Posterior vena cava (tissue), 2 donors: ENCODE measurements around the gene POMGNT2. TPM values are rescaled to one million over a fixed set of nuclear protein-coding genes. Genes with fewer than 3 reads are reported as not detected.
"Not testable (repeated sequence)": the region's sequence is repeated elsewhere in the genome, so short reads cannot be mapped to it uniquely, and the experiment has no call there.

Source experiments
- DNase-seq: peaks from one replicate; pipeline ENCODE4 v3.0.0-alpha.2; 2020; ENCODE audit warnings: low spot score
- intact Hi-C, 2 donors: fragments of 100-400 bp; cut with DNase I; formaldehyde crosslinking; loops; one replicate each; pipeline versions ENCODE4 v1.14.1 to v1.14.2; 2022 to 2023
- total RNA-seq, 2 donors: library from RNA; stranded (reverse); fragmentation: NEBNext Ultra II Directional; extraction: Animal tissue kit (Norgen Biotek cat#: 25700); gene quantifications; one replicate each; pipeline ENCODE4 v1.2.1, GENCODE V29; 2021
- donor health status: DM: yes; HTN: yes; CAD: no.
- donor health status: DM: yes; HTN: yes; CAD: no.

POMGNT2 gene
- total RNA-seq, 2 donors from 2014 or later, result 18.7 to 23.1 TPM

DNA sequence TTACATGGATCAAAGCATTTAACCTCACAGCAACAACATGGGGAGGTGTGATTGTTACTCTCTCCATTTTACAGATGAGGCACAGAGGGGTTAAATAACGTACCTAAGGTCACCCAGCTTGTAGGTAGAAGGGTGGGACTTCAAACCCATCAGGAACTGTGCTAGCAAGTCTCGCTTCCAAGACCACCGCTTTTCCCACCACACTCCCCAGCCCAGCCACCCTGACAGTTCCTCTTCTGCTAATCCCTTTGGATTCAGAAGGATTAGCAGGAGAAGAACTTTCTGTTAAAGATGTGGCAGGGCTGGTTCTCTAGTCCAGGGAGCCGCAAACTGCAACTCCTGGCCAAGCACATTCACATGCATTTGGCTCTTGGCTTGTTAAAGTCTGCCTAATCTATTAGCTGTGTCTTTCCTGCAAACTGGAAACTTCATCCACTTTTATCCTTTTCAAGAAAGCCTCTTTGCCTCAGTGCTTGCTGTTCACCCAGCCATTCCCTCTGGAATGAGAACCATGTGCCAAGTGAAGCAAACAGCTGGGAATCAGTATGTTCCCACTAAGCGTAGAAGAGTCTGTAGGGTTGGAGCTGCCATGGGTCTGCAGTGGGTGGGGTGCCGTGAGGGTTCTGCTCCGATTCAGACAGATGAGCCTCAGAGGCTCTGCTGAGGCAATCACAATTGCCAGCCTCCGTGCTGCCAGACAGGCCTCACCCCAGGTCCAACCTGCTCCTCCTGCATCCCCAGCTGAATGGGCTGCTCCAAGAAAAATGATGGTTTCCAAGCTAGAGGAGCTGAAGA lies 44.6 kb downstream of the POMGNT2 start:
- intact Hi-C loops, result no loop called here
- no peak for DNase-seq

DNA sequence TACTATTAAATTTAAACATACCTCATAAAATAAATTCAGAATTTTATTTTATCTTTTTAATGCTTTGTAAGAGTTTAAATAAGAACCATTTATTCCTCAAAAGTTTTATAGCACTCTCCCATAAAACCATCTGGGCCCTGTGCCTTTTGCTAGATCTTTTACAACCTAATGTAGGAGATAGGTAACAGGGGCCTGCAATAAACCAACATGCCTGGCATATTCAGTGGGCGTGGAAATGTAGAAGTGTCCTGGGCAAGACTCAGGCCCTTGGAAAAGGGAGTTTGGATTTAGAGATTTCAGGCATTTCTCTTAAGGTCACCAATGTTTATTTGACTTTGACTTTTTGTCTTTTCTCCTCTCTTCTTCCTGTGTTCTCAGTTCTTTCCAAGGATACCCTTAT lies 46.4 kb downstream of the POMGNT2 start:
- intact Hi-C loops, result no loop called here

GRCh38 chr3:43055806-43056770 lies 49.8 kb downstream of the POMGNT2 start:
- DNase-seq, result no peak
- intact Hi-C loops, result no loop called here

More for the DNA sequence above, 46.4 kb downstream of the POMGNT2 start:
- no peak for DNase-seq

- intact Hi-C loops, result no loop called here
- no peak for DNase-seq
These were observed 50.5 kb downstream of the POMGNT2 start for GRCh38 chr3:43055393-43055792.

DNA sequence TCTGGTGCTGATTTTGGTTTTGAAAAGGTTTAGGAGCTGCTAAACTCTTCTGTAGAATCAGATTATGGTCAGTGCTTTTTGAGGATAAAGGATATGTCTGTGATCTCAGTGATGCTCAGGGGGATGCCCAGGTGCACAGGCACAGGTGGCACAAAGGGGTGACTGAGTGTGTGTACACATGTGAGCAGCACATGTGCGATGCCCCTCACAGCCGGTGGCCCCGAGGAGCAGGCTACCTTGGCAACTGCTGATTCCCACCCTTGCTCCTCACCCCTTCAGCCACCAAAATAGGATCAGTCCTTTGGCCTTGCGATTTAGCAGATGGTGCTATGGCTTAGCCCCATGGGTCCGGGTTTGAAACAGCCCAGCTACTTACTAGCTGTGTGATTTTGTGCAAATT lies 51.1 kb downstream of the POMGNT2 start:
- intact Hi-C loops, result no loop called here
- no peak for DNase-seq

DNA sequence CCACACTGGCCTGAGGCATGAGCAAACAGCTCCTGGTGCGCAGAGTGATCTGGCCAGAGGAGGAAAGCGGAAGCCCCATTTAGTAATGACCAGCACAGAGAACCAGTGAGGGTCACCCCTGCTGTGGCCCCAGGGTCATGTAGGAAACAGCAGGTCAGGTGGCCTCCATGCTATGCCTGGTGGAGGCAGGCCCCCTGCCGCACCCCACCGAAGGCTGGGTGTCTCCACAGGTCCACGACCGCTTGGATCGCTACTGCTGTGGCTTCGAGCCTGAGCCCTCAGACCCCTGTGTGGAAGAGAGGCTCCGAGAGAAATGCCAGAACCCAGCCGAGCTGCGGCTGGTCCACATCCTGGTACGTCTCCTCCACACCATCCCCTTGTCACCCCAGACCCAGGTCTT lies 52.6 kb downstream of the POMGNT2 start:
- DNase-seq, result no peak
- intact Hi-C loops, result no loop called here

- DNase-seq, result no peak
- intact Hi-C loops, result no loop called here
These were observed 57.4 kb downstream of the POMGNT2 start for GRCh38 chr3:43048470-43048869.

DNA sequence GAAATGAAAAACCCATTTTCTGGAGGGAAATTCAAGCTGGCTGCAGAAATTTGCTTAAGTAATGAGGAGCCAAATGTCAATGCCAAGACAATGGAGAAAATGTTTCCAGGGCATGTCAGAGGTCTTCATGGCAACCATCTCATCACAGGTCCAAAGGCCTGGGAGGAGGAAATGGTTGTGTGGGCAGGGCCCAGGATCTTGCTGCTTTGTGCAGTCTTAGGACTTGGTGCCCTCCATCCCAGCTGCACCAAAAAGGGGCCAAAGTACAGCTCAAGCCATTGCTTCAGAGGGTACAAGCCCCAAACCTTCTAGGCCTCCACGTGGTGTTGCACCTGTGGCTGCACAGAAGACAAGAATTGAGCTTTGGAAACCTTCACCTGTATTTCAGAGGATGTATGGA lies 59.3 kb downstream of the POMGNT2 start:
- DNase-seq, result no peak
- intact Hi-C loops, result no loop called here

DNA sequence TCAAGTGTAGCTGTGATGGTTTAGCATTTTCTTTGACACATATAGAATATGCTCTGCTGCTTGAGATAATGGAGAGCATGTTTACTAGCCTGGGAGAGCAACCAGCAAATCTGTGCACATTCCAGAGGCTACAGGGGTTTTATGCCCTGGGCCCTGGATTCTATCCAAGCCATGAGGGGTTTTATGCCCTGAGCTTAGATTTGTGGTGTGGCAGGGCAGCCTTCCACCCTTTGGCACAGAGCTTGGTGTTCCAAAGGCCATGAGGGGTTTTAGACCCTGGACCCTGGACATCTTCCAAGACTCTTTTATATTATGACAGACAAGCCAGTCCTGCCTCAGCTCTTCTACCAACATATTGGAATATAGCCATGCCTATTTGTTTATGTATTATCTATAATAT lies 60.8 kb downstream of the POMGNT2 start:
- intact Hi-C loops, result not testable (repeated sequence)

DNA sequence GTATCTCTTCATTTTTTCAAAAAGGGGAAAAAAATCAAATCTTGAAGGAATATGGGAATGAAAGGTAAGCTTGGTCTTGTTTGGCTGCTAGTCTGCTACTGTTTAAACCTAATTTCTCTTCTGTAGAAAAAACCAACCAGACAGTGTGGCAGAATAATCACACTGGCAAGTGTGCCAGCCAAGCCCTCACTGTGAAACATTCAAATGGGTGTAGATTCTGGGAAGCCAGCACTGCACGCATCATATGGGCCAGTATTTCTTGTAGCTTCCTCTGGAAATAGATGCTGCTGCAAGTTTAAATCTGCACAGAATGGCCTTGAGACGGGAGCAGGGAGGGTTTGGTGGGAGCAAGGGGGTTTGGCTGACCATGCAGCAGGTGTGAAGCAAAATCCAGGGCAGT lies 62.1 kb downstream of the POMGNT2 start:
- intact Hi-C loops, result no loop called here
- DNase-seq, result no peak

More for the DNA sequence above, 60.8 kb downstream of the POMGNT2 start:
- not testable (repeated sequence) for DNase-seq

GRCh38 chr3:43043071-43043766 lies 62.7 kb downstream of the POMGNT2 start:
- intact Hi-C loops, result no loop called here
- DNase-seq, result no peak

DNA sequence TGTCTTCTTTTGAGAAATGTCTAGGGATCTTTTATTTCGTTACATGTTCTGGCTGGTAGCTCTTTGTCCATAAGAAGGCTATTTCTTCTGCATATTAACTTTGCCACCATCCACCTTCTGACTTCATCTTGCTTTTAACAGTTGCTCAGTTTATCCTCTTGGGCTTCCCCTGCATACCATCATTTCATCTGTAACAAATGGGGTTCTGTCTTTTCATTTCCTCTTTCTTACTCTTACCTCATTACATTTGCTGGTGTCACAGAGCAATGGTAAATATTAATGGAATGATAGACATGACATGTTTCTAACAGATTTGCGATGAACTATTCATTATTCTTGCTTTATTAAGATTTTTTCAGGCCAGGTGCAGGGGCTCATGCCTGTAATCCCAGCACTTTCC lies 64.4 kb downstream of the POMGNT2 start:
- intact Hi-C loops, result no loop called here
- no peak for DNase-seq

DNA sequence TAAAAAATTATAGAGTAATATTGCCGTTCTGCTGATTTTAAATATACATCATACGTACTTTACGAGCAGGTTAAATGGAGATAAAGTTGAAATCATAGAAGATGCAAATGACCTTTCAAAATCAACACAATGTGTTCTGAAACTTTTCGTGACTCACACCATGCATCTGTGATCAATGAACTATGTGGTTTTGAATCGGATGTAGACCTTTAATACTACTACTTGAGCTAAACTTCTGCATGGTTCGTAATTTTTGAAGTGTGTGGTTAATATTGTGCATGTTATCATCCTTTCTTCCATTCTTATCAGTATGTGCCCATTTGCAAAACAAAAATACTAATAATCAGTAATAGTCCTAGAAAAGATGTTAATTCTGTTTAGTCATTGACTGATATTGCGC lies 67.9 kb downstream of the POMGNT2 start:
- intact Hi-C loops, result no loop called here

DNA sequence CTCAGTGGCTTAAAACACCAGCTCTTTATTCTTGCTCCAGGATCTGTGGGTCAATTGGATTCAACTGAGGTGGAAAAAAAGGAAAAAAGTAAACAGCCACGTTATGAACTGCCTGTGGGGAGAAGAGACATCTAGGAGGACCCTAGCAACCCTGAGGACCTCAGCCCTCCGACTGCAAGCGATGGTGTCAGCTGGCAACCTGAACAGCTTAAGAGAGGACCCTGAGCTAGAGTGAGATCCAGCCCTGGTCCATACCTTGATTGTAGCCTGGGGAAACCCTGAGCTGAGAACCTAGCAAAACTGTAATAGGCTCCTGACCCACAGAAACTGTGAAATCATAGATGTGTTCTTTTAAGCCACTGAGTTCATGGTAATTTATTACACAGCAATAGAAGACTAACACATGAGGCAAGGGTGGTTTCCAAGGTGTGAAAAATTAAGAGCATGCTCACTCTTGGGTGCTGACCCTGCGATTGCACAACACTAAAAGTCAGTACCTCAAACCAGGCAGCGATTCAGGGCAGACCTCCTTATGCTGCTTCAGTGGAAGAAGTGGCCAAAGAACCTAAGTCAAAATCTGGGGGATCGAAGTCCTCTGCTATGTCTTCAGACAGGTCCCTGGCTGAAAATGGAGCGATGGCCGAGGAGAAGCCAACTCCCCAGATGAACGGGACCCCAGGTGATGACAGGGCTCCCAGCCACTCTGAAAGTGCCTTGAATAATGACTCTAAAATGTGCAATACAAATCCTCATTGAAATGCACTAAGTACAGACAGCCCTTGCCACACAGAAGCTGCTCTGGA lies 69.1 kb downstream of the POMGNT2 start:
- DNase-seq, result no peak
- intact Hi-C loops, result no loop called here

More for the DNA sequence above, 67.9 kb downstream of the POMGNT2 start:
- no peak for DNase-seq

DNA sequence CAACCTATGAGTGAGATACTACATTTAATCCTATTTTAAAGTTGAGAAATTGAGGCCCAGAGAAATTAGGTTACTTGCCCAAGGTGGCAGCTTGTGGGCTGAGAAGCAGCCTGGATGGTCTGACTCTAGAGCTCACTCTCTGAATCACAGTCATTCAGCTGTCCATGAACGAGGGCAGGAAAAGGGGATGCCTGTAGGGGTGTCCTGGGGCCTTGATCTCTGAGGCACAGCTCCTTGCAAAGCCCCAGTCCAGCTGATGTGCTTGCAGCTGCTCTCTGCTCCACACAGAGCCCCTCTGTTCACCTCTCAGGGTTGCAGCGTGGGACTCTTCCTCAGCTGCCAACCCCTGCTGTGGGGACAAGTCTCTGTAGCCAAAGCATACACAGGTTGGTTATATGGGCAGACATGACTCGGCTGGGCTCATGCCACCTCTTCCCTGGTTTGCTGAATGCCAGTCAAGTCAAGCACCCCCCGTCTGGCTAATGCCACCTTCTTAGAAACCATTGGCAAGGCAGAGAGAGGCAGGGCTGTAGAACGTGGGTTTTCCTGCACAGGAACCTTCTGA lies 70.0 kb downstream of the POMGNT2 start:
- no peak for DNase-seq
- intact Hi-C loops, result no loop called here

GRCh38 chr3:43034911-43035310 lies 71.0 kb downstream of the POMGNT2 start:
- DNase-seq, result no peak
- intact Hi-C loops, result no loop called here

- DNase-seq, result no peak
- intact Hi-C loops, result no loop called here
These were observed 71.7 kb downstream of the POMGNT2 start for GRCh38 chr3:43034200-43034599.
